ENCODE data around the gene SEMA4C. TPM values are rescaled to one million over a fixed set of nuclear protein-coding genes. Genes with fewer than 3 reads are reported as not detected.

SEMA4C gene
- total RNA-seq, 1 donor from 2014 or later = 74.5 TPM

DNA sequence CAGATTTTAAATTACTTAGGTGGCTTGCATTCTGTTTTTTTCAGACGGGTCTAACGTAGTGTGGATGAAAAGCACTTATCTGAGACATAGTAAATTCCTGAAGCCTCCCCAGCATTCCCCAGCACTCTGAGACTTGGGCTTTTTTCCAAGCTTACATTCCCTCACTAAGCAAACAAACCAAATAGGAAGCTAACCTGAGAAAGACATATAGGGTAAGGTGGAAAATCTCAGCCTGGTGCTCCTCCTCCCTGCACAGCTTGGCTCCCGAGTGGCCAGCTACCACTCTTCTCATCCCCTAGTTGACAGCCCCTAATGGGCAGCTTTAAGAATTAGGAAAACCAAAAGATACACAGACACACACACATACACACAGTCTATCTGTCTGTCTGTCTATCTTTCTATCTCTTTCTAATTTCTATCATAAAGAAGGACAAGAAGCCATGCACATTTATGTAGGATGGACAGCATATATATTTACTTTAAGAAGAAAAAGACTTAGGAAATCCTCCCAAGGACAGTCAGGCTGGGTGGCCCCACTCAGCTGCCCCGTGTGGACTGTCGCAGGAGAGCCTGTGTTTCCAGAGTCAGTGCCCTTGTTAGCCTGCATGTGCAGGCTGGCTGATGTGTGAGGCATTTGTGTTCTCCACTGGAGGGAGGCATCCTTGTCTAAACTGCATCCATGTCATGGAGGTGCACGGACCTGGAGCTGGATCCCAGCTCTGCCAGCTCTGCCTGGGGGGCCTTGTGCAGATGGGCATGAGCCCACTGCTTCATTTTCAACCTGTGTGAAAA, 45.6 kb downstream of the SEMA4C start:
- no peak for DNase-seq (ENCODE audit: low read depth)

DNA sequence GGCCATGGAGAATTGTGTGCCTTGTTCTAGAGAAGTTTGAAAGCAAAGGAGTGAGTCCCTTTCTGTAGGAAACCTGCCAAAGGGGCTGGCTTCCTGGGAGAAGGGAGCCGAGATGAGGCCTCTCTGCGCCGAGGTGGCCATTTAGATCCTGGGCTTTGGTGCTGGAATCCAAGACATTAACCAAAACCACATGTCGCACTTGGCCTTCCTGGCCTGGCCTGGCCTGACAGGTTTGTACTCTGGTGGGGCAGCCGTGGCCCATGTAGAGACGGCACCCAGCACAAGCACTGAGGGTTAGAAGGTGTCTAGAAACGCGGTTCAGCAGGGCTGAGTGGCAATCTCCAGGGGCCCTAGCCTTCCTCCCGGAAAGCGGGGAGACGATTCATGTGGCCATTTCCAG, 46.7 kb downstream of the SEMA4C start:
- DNase-seq (ENCODE audit: low read depth) = no peak

DNA sequence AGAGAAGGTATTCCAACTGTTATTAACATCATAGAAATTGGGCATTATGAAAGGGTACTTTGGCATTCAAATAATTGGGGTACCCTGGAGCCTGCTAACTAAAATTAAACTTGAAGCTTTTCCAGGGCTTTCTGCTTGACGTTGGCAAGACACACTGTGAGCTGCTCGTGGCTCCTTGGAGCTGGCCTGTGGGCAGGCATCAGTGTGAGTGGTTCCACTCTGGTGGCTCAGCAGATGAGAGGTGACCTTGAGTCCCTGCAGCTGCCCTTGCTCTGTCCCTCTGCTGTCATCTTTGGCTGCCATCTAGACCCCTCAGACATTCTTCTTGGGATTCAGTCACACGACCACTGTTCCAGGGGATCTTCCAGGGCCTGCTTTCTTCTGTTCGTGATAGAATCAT, 47.1 kb downstream of the SEMA4C start:
- peak; percentile 26 for DNase-seq (ENCODE audit: low read depth)

DNA sequence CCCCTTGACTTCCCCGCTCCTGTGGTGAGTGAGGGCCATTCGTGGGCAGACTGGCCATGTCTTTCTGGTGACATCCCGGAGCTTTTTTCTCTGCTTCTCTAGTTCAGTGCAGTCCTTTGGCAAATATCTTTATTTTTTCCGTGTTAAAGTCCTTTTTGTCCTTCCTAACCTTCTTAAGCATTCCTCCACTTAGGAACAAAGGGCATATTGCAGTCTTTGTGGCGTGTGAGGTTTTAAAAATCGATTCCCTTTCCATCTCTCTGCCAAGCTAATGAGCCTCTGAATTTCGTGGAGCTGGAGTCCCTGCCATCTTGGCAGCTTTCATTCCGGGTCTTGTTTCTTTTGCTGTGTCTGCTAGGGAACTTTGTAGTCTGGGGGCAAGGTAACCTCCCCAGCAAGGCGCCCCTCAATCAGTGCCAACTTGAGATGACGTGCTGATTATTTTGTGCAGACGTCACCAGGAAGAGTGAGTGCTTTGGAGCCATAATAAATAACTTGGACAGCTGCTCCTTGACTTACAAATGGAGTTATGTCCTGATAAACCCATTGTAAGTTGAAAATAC, 48.7 kb downstream of the SEMA4C start:
- no peak for DNase-seq (ENCODE audit: low read depth)

DNA sequence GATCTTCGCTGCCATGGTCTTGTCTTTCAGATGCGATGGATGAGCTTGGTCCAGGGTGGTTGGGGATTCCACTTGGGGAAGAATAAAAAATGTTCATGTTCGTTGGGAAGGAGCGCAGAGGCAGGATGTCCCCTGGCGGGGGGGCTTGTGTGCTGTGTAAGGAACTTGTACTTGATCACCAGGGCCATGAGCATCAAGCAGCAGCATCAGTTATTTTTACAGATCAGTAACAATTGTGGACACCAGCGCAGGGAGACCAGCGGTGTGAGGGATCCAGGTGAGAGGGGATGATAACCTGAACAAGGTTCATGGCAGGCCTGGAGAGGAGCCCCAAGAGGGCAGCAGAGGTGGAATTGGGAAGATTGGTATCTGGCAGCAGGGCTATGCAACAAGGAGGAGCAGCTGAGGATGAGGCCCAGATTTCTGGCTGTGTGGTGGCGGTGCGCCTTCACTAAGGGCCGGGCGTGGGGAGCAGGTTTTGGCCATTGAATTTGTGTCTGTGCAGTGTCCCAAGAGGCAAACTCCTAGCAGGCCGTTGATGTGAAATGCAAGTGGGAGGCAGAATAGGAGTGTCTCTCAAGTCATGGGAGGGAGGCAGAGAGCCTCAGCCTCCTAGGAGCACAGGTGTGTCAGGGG, 49.9 kb downstream of the SEMA4C start:
- no peak for DNase-seq (ENCODE audit: low read depth)

DNA sequence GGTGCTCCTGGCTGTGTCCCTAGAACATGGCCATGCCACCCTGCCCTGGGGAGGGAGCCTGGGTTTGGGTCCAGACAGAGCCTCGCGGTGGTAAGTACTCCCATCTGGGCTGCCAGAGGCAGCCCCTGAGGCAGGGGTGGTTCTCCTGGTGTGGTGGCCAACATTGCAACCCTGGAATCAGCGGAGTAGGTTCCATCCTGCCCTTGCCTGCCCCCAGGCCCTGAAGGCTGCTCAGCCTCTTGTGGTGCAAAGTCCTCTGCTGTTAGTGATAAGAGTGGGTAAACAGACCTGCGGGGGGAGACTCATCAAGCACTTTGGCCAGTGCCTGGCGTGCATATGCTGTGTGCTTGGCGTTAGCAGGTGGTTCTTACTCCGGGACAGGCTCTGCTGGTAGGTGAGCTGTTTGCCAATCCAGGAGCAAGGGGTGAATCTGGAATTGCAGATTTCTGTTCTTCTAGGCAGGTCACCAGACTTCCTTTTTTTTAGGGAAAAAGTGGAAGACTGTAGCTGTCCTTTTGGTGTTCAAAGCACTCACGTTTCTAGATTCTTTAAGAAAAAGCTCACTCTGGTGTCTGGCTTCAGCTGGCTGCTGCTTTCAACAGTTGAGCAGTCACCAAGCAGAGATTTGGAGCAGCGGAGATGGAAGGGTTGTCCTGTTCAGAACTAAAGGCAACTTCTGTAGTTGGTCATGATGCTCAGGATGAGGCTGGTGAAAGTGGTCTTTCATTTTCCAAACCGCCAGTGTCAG, 50.6 kb downstream of the SEMA4C start:
- no peak for DNase-seq (ENCODE audit: low read depth)

DNA sequence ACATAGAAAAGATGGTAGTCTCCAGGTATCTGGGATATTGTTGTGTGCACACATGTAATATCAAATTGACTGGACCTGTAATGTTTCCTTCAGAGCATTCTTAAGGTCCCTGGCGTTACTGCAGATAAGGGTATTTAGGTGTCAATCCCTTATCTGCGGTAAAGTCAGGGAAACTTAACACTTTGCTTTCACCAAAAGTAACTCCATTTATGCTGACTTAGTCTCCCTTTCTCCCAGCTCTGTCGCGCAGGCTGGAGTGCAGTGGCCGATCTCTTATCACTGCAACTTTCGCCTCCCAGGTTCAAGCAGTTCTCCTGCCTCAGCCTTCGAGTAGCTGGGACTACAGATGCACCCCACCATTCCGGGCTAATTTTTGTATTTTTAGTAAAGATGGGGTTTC, 52.0 kb downstream of the SEMA4C start:
- DNase-seq (ENCODE audit: low read depth) = no peak

DNA sequence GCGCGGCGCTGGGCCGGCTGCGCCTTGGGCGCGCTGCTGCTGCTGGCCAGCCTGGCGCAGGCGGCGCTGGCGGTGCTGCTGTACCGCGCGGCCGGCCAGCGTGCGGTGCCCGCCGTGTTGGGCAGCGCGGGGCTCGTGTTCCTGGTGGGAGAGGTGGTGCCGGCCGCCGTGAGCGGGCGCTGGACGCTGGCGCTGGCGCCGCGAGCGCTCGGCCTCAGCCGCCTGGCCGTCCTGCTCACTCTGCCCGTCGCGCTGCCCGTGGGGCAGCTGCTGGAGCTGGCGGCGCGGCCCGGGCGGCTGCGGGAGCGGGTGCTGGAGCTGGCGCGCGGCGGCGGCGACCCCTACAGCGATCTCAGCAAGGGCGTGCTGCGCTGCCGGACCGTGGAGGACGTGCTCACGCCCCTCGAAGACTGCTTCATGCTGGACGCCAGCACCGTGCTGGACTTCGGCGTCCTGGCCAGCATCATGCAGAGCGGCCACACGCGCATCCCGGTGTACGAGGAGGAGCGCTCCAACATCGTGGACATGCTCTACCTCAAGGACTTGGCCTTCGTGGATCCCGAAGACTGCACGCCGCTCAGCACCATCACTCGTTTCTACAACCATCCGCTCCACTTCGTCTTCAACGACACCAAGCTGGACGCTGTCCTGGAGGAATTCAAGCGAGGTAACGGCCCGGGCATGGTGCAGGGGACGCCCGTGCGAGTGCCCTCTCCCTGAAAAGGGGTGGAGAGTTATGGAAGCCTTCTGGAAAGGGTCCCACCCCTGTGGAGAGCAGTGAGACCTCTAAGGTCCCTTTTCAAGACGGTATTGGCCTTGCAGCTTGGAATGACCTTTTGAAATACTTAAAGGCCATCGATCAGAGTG, 52.8 kb downstream of the SEMA4C start:
- peak; percentile 12 for DNase-seq (ENCODE audit: low read depth)

DNA sequence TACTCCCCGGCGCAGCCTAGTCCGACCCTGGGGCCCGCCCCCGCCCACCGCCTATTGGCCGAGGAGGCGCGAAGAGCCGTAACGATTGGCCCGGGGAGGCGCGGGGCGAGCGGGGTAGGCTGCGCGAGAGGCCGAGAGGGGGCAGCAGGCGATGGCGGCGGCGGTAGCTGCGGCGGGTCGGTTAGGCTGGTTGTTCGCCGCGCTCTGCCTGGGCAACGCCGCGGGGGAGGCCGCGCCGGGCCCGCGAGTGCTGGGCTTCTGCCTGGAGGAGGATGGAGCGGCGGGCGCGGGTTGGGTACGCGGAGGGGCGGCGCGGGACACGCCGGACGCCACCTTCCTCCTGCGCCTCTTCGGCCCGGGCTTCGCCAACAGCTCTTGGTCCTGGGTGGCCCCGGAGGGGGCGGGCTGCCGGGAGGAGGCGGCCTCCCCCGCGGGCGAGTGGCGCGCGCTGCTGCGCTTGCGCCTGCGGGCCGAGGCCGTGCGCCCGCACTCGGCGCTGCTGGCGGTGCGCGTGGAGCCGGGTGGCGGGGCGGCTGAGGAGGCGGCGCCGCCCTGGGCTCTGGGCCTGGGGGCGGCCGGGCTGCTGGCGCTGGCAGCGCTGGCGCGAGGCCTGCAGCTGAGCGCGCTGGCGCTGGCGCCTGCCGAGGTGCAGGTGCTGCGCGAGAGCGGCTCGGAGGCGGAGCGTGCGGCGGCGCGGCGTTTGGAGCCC, 53.6 kb downstream of the SEMA4C start, which contains the start of gene CNNM3:
Gene CNNM3 (plus strand): TSS at position 142 of the 709 bp plus-strand sequence. CDS start 10 bp downstream, at position 152.
- peak; percentile 94 for DNase-seq (ENCODE audit: low read depth)

DNA sequence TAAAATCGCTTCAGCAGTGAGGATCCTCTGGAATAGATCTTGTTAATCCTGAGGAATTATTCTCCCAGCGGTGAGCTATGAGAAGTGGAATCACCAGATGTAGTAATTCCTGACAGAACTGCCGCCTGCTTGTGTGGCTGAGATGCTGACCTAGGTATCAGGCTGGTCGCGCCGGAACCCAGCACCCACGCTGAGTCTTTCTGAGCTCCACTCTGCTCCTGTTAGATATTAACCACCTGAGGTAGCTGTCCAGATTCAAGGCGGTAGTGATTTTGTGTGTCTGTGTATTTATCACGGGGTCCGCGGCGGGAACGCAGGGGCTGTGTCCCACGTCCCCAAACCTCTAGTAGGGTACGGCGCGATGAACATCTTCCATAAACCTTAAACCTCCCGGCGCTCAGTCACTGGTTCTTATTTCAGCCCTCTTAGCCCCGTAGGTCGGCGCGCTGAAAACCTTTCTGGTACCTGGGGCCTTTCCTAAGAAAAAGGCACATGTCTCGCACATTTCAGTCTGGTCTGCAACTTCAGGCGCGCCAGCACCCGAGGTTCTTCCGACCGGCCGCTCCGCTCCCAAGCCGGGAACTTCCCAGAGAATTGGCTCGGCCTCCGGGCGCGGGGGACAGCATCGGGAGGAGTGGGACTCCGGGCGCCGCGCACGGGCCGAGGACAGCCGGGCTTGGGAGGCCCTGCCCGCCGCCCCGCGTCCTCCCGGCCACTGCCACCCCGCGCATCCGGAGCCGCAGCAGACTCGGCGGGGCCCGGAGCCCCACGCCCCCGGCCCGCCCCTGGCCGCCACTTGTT, 54.4 kb downstream of the SEMA4C start:
- DNase-seq (ENCODE audit: low read depth) = peak; percentile 13

DNA sequence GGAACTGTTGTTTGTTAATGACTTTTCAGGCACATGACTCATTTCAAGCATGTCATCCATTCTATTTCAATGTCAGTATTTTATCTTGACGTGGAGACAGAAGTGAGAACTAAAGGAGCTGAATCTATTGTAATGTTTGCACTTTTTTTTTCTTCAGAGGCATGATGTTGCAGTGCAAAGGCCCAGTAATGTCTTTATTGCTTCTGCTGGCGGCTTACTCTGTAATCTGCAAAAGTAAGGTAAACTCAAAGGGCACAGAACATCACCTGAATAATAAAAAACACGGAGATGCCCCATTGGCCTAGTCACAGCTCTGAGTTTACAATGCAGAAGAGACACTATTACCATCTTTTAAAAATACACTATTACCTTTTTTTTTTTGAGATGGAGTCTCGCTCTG, 56.2 kb downstream of the SEMA4C start:
- DNase-seq (ENCODE audit: low read depth) = no peak

DNA sequence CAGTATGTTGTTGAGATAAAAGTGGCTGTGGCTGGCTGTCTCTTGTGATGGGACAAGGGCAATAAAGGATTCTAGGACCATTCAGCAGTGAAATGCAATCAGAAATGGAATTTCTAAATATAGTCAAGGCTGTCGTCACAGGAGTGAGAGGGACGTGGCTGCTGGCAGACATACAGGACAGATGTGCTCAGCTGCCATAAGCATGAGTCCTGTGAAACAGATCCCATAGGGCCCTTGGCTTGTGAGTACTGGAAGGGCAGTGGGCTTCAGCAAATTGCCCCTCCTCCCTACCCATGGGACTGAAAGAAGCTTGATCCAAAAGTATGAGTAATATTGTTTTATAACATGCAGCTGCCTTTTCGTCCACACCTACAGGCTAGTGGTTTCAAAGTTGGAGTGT, 58.0 kb downstream of the SEMA4C start:
- peak; percentile 64 for DNase-seq (ENCODE audit: low read depth)

DNA sequence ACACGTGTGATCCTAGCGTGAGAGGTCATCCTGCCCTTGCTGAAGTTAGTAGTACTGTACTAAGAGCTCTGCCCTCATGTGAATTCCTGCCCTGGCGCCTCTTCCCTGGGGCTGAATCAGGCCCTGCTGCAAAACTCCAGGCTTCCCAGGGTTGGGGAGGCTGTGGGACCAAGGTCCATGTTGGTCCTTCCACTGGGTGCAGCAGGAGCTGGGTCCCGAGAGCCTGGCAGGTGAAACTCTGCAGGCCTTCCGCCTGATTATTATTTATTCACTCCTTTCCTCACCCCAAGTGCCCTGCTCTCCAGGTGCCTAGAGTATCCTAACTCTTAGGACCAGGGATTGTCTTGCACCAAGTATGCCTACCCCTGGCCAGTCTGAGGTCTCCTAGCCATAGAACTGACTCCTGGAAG, 59.1 kb downstream of the SEMA4C start:
- no peak for DNase-seq (ENCODE audit: low read depth)

DNA sequence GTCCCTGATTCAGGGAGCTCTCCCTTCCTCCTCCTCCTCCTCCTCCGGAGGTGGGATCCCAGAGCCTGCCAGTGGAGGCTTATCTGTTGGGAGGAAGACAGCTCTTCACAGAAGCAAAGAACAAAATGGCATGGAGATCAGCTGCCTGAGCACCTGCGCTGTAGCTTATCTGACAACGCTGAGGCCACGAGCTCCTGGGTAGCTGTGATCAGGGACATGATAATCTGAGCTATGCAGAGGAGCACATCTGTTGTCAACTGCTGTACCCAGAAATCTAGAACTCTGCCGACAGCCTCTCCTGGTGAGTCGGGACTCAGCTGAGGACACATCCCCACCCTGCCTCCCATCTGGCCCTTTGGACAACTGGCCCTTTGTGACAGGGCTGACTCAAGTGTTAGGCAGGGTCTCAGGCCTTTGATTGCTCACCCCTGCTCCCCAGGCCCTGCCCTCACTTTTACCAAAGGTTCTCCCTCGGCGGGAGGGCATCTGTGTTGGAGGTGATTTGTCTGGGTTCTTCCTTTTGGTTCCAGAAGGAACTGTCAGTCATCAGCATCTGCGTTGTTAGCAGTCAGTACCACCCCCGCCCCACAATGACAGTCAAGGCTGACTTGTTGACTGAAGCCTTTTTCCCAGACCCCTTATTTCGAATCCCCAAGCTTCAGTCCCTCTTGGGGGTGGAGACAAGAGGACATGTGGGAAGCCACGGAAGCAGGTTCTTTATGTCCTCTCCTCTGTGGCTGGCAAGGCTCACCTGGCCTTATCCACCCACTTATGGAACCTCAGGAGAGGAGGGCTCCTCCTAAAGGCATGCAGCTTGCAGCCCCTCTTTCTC, 59.7 kb downstream of the SEMA4C start:
- DNase-seq (ENCODE audit: low read depth) = peak; percentile 24

Data from myocyte (in vitro differentiated cells).